Measurements from ENCODE around the gene HAND2.

Gene HAND2

GRCh38 chr4:173529477-173530325 lies at the start of gene HAND2:
TSS of gene HAND2 (minus strand) at chr4:173530229. CDS start at chr4:173529289, 940 bp downstream.
- DNase-seq = no peak

- DNase-seq = no peak
Measured at GRCh38 chr4:173578956-173579355, 48.9 kb upstream of the HAND2 start.

GRCh38 chr4:173577963-173578362 lies 47.9 kb upstream of the HAND2 start:
- DNase-seq = no peak

GRCh38 chr4:173575482-173576152 lies 45.6 kb upstream of the HAND2 start:
- DNase-seq = no peak

- DNase-seq = no peak
Measured at GRCh38 chr4:173573725-173574124, 43.7 kb upstream of the HAND2 start.

GRCh38 chr4:173573286-173573685 lies 43.3 kb upstream of the HAND2 start:
- DNase-seq = no peak

GRCh38 chr4:173572493-173573129 lies 42.6 kb upstream of the HAND2 start:
- no peak for DNase-seq

- DNase-seq = no peak
Measured at GRCh38 chr4:173571620-173572019, 41.6 kb upstream of the HAND2 start.

GRCh38 chr4:173565281-173565680 lies 35.3 kb upstream of the HAND2 start:
- no peak for DNase-seq

GRCh38 chr4:173564461-173564860 lies 34.4 kb upstream of the HAND2 start:
- DNase-seq = no peak

- DNase-seq = no peak
Measured at GRCh38 chr4:173560896-173561295, 30.9 kb upstream of the HAND2 start.

- DNase-seq = no peak
Measured at GRCh38 chr4:173556398-173557131, 26.5 kb upstream of the HAND2 start.

- DNase-seq = no peak
Measured at GRCh38 chr4:173547889-173548288, 17.9 kb upstream of the HAND2 start.

GRCh38 chr4:173546776-173547175 lies 16.7 kb upstream of the HAND2 start:
- DNase-seq = no peak

- no peak for DNase-seq
Measured at GRCh38 chr4:173545440-173545839, 15.4 kb upstream of the HAND2 start.

GRCh38 chr4:173543266-173543665 lies 13.2 kb upstream of the HAND2 start:
- no peak for DNase-seq

GRCh38 chr4:173539986-173540385 lies 10.0 kb upstream of the HAND2 start:
- DNase-seq = no peak

- no peak for DNase-seq
Measured at GRCh38 chr4:173538909-173539445, 8.9 kb upstream of the HAND2 start.

GRCh38 chr4:173538148-173538908 lies 8.3 kb upstream of the HAND2 start:
- no peak for DNase-seq

GRCh38 chr4:173537613-173538147 lies 7.7 kb upstream of the HAND2 start:
- DNase-seq = no peak

Data from hypothalamus (tissue), 51 donors.